ENCODE results near the gene COLQ. TPM values are rescaled to one million over a fixed set of nuclear protein-coding genes. Genes with fewer than 3 reads are reported as not detected.
A peak's percentile ranks its signal among the peaks of the same experiment; 100 is the strongest.

COLQ gene
- total RNA-seq, 5 donors from 2014 or later (not counting 1 experiment from before 2014, with no cell fraction given): 5.1 to 11.4 (median 7.2) TPM

DNA sequence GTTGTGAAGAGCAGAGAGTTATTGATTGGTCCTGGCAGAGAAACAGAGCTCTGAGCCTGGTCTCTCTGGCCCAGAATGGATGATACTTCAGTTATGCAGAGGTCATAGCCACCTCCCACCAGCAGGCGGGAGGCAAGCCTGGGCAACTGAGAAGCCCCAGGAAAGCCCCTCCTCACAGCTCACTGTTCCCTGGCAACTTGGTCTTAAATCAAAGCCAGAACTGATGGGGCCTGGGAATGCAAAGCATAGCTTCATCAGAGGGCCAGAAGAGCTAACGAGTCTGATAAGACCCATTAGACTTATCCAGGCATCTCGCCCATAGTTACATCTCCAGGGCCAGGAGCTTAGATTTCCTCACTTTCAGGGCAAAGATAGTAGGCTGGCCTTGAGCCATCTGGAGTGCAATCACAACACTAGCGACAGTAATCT is 5.5 kb upstream of the COLQ start:
- Mint-ChIP-seq H3K4me3 (no peak overlapping the region), H3K4me1 (peaks cover 24 to 42% (median 26%) of the 10 kb centered on the region in 3 donors), H3K9me3 (no peaks in the 10 kb centered on the region), H3K27ac (no peak overlapping the region), H3K36me3 (no peaks in the 10 kb centered on the region), H3K27me3 (no peaks in the 10 kb centered on the region)
- Histone ChIP-seq H3K4me3 (ENCODE audit: control insufficient read depth in 1 of 2, extremely low read depth in 1 of 2, low read length in 1 of 2) (no peak overlapping the region), H3K27ac (ENCODE audit: low read length) (no peak overlapping the region), H3K27me3 (replicated peaks in 1 of 2; ENCODE audit: control insufficient read depth in 2 of 2, extremely low read depth in 1 of 2, insufficient read depth in 2 of 2, low read length in 1 of 2) (no peaks in the 10 kb centered on the region), H3K4me1 (ENCODE audit: control insufficient read depth in 1 of 2, extremely low read depth in 1 of 2, insufficient read depth in 2 of 2, low read length in 2 of 2) (peaks cover 3 to 30% of the 10 kb centered on the region in 2 experiments), H3K9me3 (no peaks in the 10 kb centered on the region), H3K36me3 (ENCODE audit: control insufficient read depth in 2 of 2, extremely low read depth in 1 of 2, insufficient read depth in 1 of 2, low read length in 1 of 2) (no peaks in the 10 kb centered on the region)
- 90% methylated on average over 2 of the region's 4 CpGs for WGBS (ENCODE audit: insufficient coverage)
- no peak for DNase-seq
- no peak for ATAC-seq (replicated peaks in 1 of 4)
- CTCF ChIA-PET: interaction anchor here (0.8 kb wide), 2 partner anchors 10 to 28 kb away, joined by 3 to 4 read pairs; no protein-coding TSS in a partner anchor
- POLR2A ChIA-PET: interaction anchor here in 1 of 2 donors (0.6 kb wide), 1 partner anchor 97 kb away, joined by 8 read pairs; no protein-coding TSS in a partner anchor

GRCh38 chr3:15525790-15526189 is 4.3 kb upstream of the COLQ start:
- no peaks in the 10 kb centered on the region for H3K36me3 ChIP-seq (ENCODE audit: control insufficient read depth in 2 of 2, extremely low read depth in 1 of 2, insufficient read depth in 1 of 2, low read length in 1 of 2)
- ATAC-seq (replicated peaks in 1 of 4) (no peak), DNase-seq (no peak)
- ChIA-PET POLR2A (no interaction called here), CTCF (no interaction called here)
- Mint-ChIP-seq H3K4me1 (peaks cover 28 to 45% (median 30%) of the 10 kb centered on the region in 3 donors), H3K9me3 (no peaks in the 10 kb centered on the region), H3K4me3 (no peak overlapping the region), H3K27ac (no peak overlapping the region), H3K27me3 (peaks cover 0 to 4% of the 10 kb centered on the region in 2 donors), H3K36me3 (no peaks in the 10 kb centered on the region)
- peaks cover 3 to 31% of the 10 kb centered on the region in 2 experiments for H3K4me1 ChIP-seq (ENCODE audit: control insufficient read depth in 1 of 2, extremely low read depth in 1 of 2, insufficient read depth in 2 of 2, low read length in 2 of 2)
- H3K4me3 ChIP-seq (ENCODE audit: control insufficient read depth in 1 of 2, extremely low read depth in 1 of 2, low read length in 1 of 2): no peak overlapping the region
- WGBS (ENCODE audit: insufficient coverage): no CpG with 5 or more reads among the region's 1 CpG
- no peaks in the 10 kb centered on the region for H3K9me3 ChIP-seq
- H3K27ac ChIP-seq (ENCODE audit: low read length): no peak overlapping the region
- peaks cover 0 to 2% of the 10 kb centered on the region in 2 experiments for H3K27me3 ChIP-seq (replicated peaks in 1 of 2; ENCODE audit: control insufficient read depth in 2 of 2, extremely low read depth in 1 of 2, insufficient read depth in 2 of 2, low read length in 1 of 2)

DNA sequence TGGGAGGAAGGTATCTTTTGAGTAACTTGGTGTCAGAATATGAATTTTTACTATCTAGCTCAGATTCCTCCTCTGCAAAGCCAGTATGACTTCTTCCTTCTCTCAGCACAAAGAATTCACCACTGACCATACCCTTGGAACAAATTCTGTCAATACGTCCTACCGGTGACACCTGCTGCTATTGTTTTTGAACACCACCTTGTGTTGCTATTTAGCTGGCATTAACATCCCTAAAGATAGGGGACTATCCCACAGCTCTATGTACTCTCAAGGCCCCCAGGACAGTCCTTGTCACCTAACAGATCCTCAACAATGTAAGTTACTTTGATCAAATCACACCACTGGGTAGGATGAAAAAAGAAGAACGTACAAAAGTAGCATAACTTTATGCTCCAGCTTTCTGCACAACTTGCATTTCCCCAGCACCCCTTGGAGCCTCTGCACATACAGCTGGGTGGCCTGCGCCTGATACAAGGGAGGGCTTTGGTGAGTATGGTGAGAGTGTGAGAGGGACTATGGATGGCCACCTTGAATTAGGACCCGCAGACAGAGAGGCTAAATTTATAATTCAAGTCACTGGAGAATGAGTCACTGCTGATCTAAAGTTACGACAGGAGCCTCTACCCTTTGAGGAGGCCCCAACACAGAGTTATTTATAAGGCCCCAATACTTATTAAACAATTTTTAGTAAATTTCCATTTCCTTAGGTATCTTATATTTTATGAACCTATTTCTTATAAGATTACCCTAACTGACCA is 2.3 kb upstream of the COLQ start:
- Mint-ChIP-seq H3K9me3 (no peaks in the 10 kb centered on the region), H3K36me3 (no peaks in the 10 kb centered on the region), H3K4me1 (peaks cover 9 to 42% (median 16%) of the 10 kb centered on the region in 3 donors), H3K27ac (peak overlapping the region in 1 of 2 donors; percentile 28), H3K4me3 (no peak overlapping the region), H3K27me3 (peaks cover 0 to 4% of the 10 kb centered on the region in 2 donors)
- no peaks in the 10 kb centered on the region for H3K36me3 ChIP-seq (ENCODE audit: control insufficient read depth in 2 of 2, extremely low read depth in 1 of 2, insufficient read depth in 1 of 2, low read length in 1 of 2)
- CTCF ChIA-PET: interaction anchor here in 1 of 2 donors (0.6 kb wide), 1 partner anchor 657 kb away, joined by 5 read pairs; no protein-coding TSS in a partner anchor
- H3K27me3 ChIP-seq (replicated peaks in 1 of 2; ENCODE audit: control insufficient read depth in 2 of 2, extremely low read depth in 1 of 2, insufficient read depth in 2 of 2, low read length in 1 of 2): peaks cover 0 to 5% of the 10 kb centered on the region in 2 experiments
- H3K27ac ChIP-seq (ENCODE audit: low read length): no peak overlapping the region
- H3K4me3 ChIP-seq (ENCODE audit: control insufficient read depth in 1 of 2, extremely low read depth in 1 of 2, low read length in 1 of 2): no peak overlapping the region
- ATAC-seq (replicated peaks in 1 of 4): no peak
- 100% methylated on average over 2 of the region's 6 CpGs for WGBS (ENCODE audit: insufficient coverage)
- DNase-seq: no peak
- POLR2A ChIA-PET: no interaction called here
- H3K9me3 ChIP-seq: no peaks in the 10 kb centered on the region
- peaks cover 2 to 23% of the 10 kb centered on the region in 2 experiments for H3K4me1 ChIP-seq (ENCODE audit: control insufficient read depth in 1 of 2, extremely low read depth in 1 of 2, insufficient read depth in 2 of 2, low read length in 2 of 2)

DNA sequence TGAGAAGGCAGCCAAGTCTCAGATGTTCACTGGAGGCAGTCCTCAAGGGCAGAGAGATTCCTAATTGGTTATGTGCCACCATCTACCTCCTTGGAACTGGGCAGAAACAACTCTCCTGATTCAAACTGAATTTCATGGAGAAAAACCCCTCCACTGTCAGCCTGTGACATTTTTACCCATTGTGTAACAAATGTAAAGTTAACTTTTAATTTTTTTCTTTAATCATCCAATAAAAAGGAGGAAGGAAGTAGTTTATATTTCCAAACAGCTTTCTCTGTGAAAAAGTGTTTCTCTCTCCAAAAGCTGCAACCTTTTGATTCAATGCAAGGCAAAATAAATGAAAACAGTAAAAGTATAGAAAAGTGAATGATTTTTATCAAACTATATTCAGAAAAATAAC is 510 bp upstream of the COLQ start:
- peaks cover 0 to 5% of the 10 kb centered on the region in 2 experiments for H3K27me3 ChIP-seq (replicated peaks in 1 of 2; ENCODE audit: control insufficient read depth in 2 of 2, extremely low read depth in 1 of 2, insufficient read depth in 2 of 2, low read length in 1 of 2)
- Mint-ChIP-seq H3K27me3 (peaks cover 0 to 4% of the 10 kb centered on the region in 2 donors), H3K27ac (no peak overlapping the region), H3K9me3 (no peaks in the 10 kb centered on the region), H3K4me1 (peaks cover 6 to 33% (median 12%) of the 10 kb centered on the region in 3 donors), H3K4me3 (no peak overlapping the region), H3K36me3 (no peaks in the 10 kb centered on the region)
- H3K36me3 ChIP-seq (ENCODE audit: control insufficient read depth in 2 of 2, extremely low read depth in 1 of 2, insufficient read depth in 1 of 2, low read length in 1 of 2): no peaks in the 10 kb centered on the region
- DNase-seq (no peak), ATAC-seq (replicated peaks in 1 of 4) (no peak)
- no peaks in the 10 kb centered on the region for H3K9me3 ChIP-seq
- H3K27ac ChIP-seq (ENCODE audit: low read length): no peak overlapping the region
- ChIA-PET CTCF (no interaction called here), POLR2A (no interaction called here)
- no peak overlapping the region for H3K4me3 ChIP-seq (ENCODE audit: control insufficient read depth in 1 of 2, extremely low read depth in 1 of 2, low read length in 1 of 2)
- peaks cover 0 to 16% of the 10 kb centered on the region in 2 experiments for H3K4me1 ChIP-seq (ENCODE audit: control insufficient read depth in 1 of 2, extremely low read depth in 1 of 2, insufficient read depth in 2 of 2, low read length in 2 of 2)

DNA sequence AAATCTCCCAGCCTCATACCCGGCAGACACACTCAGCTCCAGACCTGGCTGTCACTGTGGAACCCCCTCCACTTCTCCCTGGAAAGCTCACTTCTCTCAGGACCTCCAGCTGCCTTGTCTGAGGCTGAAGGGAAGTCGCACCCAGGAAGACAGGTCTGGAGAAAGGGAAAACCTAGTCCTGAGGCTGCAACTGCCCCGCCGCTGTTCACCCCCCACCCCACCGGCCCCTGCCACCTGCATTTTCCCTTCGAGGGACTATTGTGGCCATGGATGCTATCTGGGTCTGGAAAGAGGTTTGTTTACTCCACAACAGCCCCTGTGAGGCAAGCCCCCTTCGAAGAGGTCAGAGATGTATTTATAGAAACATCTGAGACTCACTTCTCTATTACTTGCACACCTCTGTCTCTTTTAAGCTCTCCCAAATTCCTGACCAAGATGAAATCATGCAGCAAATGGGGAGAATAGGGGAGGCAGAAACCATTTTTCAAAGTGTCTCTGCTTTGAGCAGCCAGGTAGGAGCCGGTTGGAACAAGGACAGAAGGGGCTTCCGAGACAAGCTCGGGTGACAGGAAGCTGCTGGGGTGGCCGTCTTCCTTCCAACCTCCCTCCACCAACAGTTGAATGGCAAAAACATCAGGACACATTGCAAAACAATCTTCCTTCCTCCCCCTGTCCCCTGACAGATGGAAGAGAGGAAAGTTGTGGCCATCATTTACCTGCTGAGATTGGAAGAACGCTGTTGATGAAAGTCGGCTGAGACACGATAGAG is 518 bp downstream of the COLQ start:
- H3K4me3 Mint-ChIP-seq: peak overlapping the region; percentile 35 to 80 (median 57)
- no peak overlapping the region for H3K27ac ChIP-seq (ENCODE audit: low read length)
- H3K9me3 ChIP-seq: no peaks in the 10 kb centered on the region
- 34% methylated on average over 3 of the region's 14 CpGs for WGBS (ENCODE audit: insufficient coverage)
- H3K36me3 ChIP-seq (ENCODE audit: control insufficient read depth in 2 of 2, extremely low read depth in 1 of 2, insufficient read depth in 1 of 2, low read length in 1 of 2): no peaks in the 10 kb centered on the region
- ChIA-PET POLR2A (no interaction called here), CTCF (no interaction called here)
- DNase-seq: no peak
- peak overlapping the region in 1 of 2 donors; percentile 33 for H3K4me3 ChIP-seq (ENCODE audit: control insufficient read depth in 1 of 2, extremely low read depth in 1 of 2, low read length in 1 of 2)
- H3K27me3 Mint-ChIP-seq: peaks cover 0 to 4% of the 10 kb centered on the region in 2 donors
- no peaks in the 10 kb centered on the region for H3K9me3 Mint-ChIP-seq
- H3K27me3 ChIP-seq (replicated peaks in 1 of 2; ENCODE audit: control insufficient read depth in 2 of 2, extremely low read depth in 1 of 2, insufficient read depth in 2 of 2, low read length in 1 of 2): peaks cover 0 to 5% of the 10 kb centered on the region in 2 experiments
- peak in 1 of 4 experiments; percentile 32 for ATAC-seq (replicated peaks in 1 of 4)
- H3K4me1 ChIP-seq (ENCODE audit: control insufficient read depth in 1 of 2, extremely low read depth in 1 of 2, insufficient read depth in 2 of 2, low read length in 2 of 2): peaks cover 0 to 16% of the 10 kb centered on the region in 2 experiments
- H3K27ac Mint-ChIP-seq: peak overlapping the region; percentile 69 to 80
- H3K36me3 Mint-ChIP-seq: no peaks in the 10 kb centered on the region
- peaks cover 6 to 33% (median 12%) of the 10 kb centered on the region in 3 donors for H3K4me1 Mint-ChIP-seq

DNA sequence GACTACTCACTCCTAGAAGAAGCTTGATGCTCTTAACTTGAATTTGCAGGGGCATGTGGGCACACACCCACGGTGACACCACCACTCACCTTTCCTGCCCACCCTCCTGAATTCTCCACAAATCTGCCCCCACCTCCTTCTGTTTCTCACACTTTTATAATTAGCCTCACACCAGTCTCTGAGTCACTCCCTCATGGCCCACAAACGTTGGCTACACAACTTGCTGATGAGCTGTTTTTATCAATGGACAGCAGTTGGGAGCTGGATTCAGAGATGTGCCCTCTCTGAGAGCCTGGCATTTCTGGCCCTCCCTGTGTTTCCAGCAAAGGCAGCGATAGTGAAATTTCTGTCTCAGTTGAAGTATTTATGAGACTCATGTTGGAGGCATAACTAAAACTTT is 1.3 kb downstream of the COLQ start:
- Histone ChIP-seq H3K4me3 (ENCODE audit: control insufficient read depth in 1 of 2, extremely low read depth in 1 of 2, low read length in 1 of 2) (peak overlapping the region in 1 of 2 donors; percentile 33), H3K27ac (ENCODE audit: low read length) (no peak overlapping the region), H3K9me3 (no peaks in the 10 kb centered on the region), H3K36me3 (ENCODE audit: control insufficient read depth in 2 of 2, extremely low read depth in 1 of 2, insufficient read depth in 1 of 2, low read length in 1 of 2) (no peaks in the 10 kb centered on the region), H3K4me1 (ENCODE audit: control insufficient read depth in 1 of 2, extremely low read depth in 1 of 2, insufficient read depth in 2 of 2, low read length in 2 of 2) (peaks cover 0 to 16% of the 10 kb centered on the region in 2 experiments), H3K27me3 (replicated peaks in 1 of 2; ENCODE audit: control insufficient read depth in 2 of 2, extremely low read depth in 1 of 2, insufficient read depth in 2 of 2, low read length in 1 of 2) (peaks cover 0 to 5% of the 10 kb centered on the region in 2 experiments)
- Mint-ChIP-seq H3K36me3 (no peaks in the 10 kb centered on the region), H3K4me3 (peak overlapping the region in 2 of 3 donors; percentile 31 to 80), H3K9me3 (no peaks in the 10 kb centered on the region), H3K27ac (peak overlapping the region; percentile 15 to 22), H3K4me1 (peaks cover 6 to 31% (median 12%) of the 10 kb centered on the region in 3 donors), H3K27me3 (peaks cover 0 to 4% of the 10 kb centered on the region in 2 donors)
- POLR2A ChIA-PET: no interaction called here
- 39% methylated on average over 3 of the region's 3 CpGs for WGBS (ENCODE audit: insufficient coverage)
- CTCF ChIA-PET: interaction anchor here in 1 of 2 donors (1.0 kb wide), 1 partner anchor 11 kb away, joined by 3 read pairs; no protein-coding TSS in a partner anchor
- ATAC-seq (replicated peaks in 1 of 4): peak in 1 of 4 experiments; percentile 23
- peak in 14 of 35 experiments; percentile 2 to 21 (median 10) for DNase-seq

Data from T-cell (primary cell).